ENCODE data around the gene ROR2.
"Not testable (repeated sequence)": the region's sequence is repeated elsewhere in the genome, so short reads cannot be mapped to it uniquely, and the experiment has no call there.

ROR2 gene

DNA sequence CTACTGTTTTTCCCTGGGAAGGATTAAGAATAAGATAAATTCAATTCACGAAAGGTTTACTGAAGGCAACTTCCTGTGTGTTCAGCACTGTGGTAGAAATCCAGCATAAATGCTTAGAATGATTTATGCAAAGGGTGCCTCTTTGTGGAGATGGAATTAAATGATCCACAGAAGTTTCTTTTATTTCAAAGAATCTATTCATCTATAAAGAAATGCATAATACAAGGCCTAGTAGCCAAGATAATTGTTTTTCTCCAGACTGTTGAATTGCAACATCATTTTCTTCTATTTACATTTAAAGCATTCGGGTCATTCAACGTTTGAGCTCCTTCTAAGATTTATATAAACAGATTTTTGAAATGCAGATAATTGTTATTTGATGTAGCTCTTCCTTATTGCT, 387.6 kb downstream of the ROR2 start:
- no peaks in the 10 kb centered on the region for H3K9me3 Mint-ChIP-seq
- peaks cover 23 to 43% of the 10 kb centered on the region in 2 donors for H3K27me3 Mint-ChIP-seq
- no peaks in the 10 kb centered on the region for H3K36me3 Mint-ChIP-seq
- H3K27ac Mint-ChIP-seq: no peak overlapping the region
- ATAC-seq (replicated peaks) (no peak), DNase-seq (no peak)
- H3K4me3 Mint-ChIP-seq: no peak overlapping the region
- no peaks in the 10 kb centered on the region for H3K4me1 Mint-ChIP-seq

- no peaks in the 10 kb centered on the region for H3K36me3 Mint-ChIP-seq
- H3K9me3 Mint-ChIP-seq: no peaks in the 10 kb centered on the region
- peaks cover 23 to 37% of the 10 kb centered on the region in 2 donors for H3K27me3 Mint-ChIP-seq
- ATAC-seq (replicated peaks) (no peak), DNase-seq (no peak)
- no peak overlapping the region for H3K27ac Mint-ChIP-seq
- H3K4me3 Mint-ChIP-seq: no peak overlapping the region
- peaks cover 0 to 3% of the 10 kb centered on the region in 2 donors for H3K4me1 Mint-ChIP-seq
These were observed 389.7 kb downstream of the ROR2 start for GRCh38 chr9:91560301-91560700.

DNA sequence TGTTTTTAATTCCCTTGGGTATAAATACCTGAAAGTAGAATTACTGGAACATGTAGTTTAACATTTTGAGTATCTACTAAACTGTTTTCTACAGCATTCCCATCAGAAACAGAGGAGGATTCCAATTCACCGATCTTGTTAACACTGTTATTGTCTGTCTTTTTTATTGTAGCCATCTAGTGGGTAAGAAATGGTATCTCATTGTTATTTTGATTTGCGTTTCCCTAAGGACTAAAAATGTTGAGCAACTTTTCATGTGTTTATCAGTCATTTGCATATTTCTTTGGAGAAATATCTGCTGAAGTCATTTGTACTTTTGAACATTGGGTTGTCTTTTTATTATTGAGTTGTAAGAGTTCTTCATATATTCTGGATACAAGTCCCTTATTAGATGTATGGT, 391.1 kb downstream of the ROR2 start:
- H3K27ac Mint-ChIP-seq: no peak overlapping the region
- H3K27me3 Mint-ChIP-seq: peaks cover 23 to 28% of the 10 kb centered on the region in 2 donors
- no peaks in the 10 kb centered on the region for H3K9me3 Mint-ChIP-seq
- no peak overlapping the region for H3K4me3 Mint-ChIP-seq
- no peaks in the 10 kb centered on the region for H3K36me3 Mint-ChIP-seq
- DNase-seq (no peak), ATAC-seq (replicated peaks) (no peak)
- H3K4me1 Mint-ChIP-seq: peaks cover 0 to 4% of the 10 kb centered on the region in 2 donors

GRCh38 chr9:91558395-91558794, 391.6 kb downstream of the ROR2 start:
- no peak for ATAC-seq (replicated peaks)
- Mint-ChIP-seq H3K36me3 (no peaks in the 10 kb centered on the region), H3K27ac (no peak overlapping the region), H3K4me3 (no peak overlapping the region), H3K4me1 (peaks cover 0 to 4% of the 10 kb centered on the region in 2 donors), H3K9me3 (no peaks in the 10 kb centered on the region), H3K27me3 (peaks cover 18 to 23% of the 10 kb centered on the region in 2 donors)
- no peak for DNase-seq

GRCh38 chr9:91557327-91557726, 392.7 kb downstream of the ROR2 start:
- peaks cover 0 to 4% of the 10 kb centered on the region in 2 donors for H3K4me1 Mint-ChIP-seq
- no peak for DNase-seq
- H3K27me3 Mint-ChIP-seq: peaks cover 16 to 20% of the 10 kb centered on the region in 2 donors
- ATAC-seq (replicated peaks): no peak
- no peaks in the 10 kb centered on the region for H3K9me3 Mint-ChIP-seq
- H3K36me3 Mint-ChIP-seq: no peaks in the 10 kb centered on the region
- H3K27ac Mint-ChIP-seq: no peak overlapping the region
- H3K4me3 Mint-ChIP-seq: no peak overlapping the region

- Mint-ChIP-seq H3K27ac (no peak overlapping the region), H3K9me3 (no peaks in the 10 kb centered on the region), H3K4me3 (no peak overlapping the region), H3K36me3 (no peaks in the 10 kb centered on the region), H3K27me3 (peaks cover 8 to 14% of the 10 kb centered on the region in 2 donors), H3K4me1 (peaks cover 0 to 4% of the 10 kb centered on the region in 2 donors)
- DNase-seq: no peak
- ATAC-seq (replicated peaks): no peak
These were observed 394.9 kb downstream of the ROR2 start for GRCh38 chr9:91555132-91555531.

DNA sequence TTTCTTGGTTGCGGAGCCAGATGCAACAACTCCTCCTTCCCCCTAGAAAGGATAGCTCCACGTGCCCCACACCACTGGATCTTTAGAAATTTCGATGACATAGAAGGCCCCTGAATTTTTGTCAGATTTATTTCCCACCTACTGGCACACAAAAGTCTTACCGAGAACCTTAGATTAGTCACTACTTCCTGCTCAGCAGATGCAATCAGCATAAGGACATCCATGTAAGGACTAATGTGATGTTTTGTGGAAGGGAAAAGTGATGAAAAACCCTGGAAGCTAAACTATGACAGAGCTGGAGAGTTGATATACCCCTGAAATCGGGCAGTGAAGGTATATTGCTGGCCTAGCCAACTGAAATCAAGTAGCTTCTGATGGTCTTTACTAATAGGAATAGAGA, 400.9 kb downstream of the ROR2 start:
- peaks cover 12 to 18% of the 10 kb centered on the region in 2 donors for H3K27me3 Mint-ChIP-seq
- H3K36me3 Mint-ChIP-seq: no peaks in the 10 kb centered on the region
- ATAC-seq (replicated peaks): no peak
- H3K9me3 Mint-ChIP-seq: no peaks in the 10 kb centered on the region
- no peaks in the 10 kb centered on the region for H3K4me1 Mint-ChIP-seq
- no peak overlapping the region for H3K27ac Mint-ChIP-seq
- no peak for DNase-seq
- H3K4me3 Mint-ChIP-seq: no peak overlapping the region

GRCh38 chr9:91547081-91547480, 402.9 kb downstream of the ROR2 start:
- no peak for DNase-seq
- Mint-ChIP-seq H3K9me3 (peaks cover 0 to 1% of the 10 kb centered on the region in 2 donors), H3K36me3 (no peaks in the 10 kb centered on the region), H3K4me3 (no peak overlapping the region), H3K27ac (no peak overlapping the region), H3K27me3 (peaks cover 11 to 24% of the 10 kb centered on the region in 2 donors), H3K4me1 (no peaks in the 10 kb centered on the region)
- ATAC-seq (replicated peaks): no peak

GRCh38 chr9:91546574-91546973, 403.5 kb downstream of the ROR2 start:
- Mint-ChIP-seq H3K4me3 (no peak overlapping the region), H3K27ac (no peak overlapping the region), H3K36me3 (no peaks in the 10 kb centered on the region), H3K27me3 (peaks cover 8 to 24% of the 10 kb centered on the region in 2 donors), H3K4me1 (no peaks in the 10 kb centered on the region), H3K9me3 (peaks cover 0 to 1% of the 10 kb centered on the region in 2 donors)
- DNase-seq: no peak
- ATAC-seq (replicated peaks): no peak

- Mint-ChIP-seq H3K4me1 (peaks cover 8 to 15% of the 10 kb centered on the region in 2 donors), H3K27me3 (peaks cover 0 to 7% of the 10 kb centered on the region in 2 donors), H3K9me3 (peaks cover 0 to 1% of the 10 kb centered on the region in 2 donors), H3K27ac (no peak overlapping the region), H3K36me3 (no peaks in the 10 kb centered on the region), H3K4me3 (no peak overlapping the region)
- ATAC-seq (replicated peaks) (no peak), DNase-seq (no peak)
These were observed 408.3 kb downstream of the ROR2 start for GRCh38 chr9:91541734-91542133.

- peaks cover 8 to 15% of the 10 kb centered on the region in 2 donors for H3K4me1 Mint-ChIP-seq
- H3K27me3 Mint-ChIP-seq; H3K27ac Mint-ChIP-seq; H3K36me3 Mint-ChIP-seq; H3K9me3 Mint-ChIP-seq; H3K4me3 Mint-ChIP-seq; DNase-seq; ATAC-seq (replicated peaks): not testable (repeated sequence)
These were observed 409.5 kb downstream of the ROR2 start for GRCh38 chr9:91540506-91540905.

GRCh38 chr9:91536211-91536691, 413.8 kb downstream of the ROR2 start:
- Mint-ChIP-seq H3K36me3 (no peaks in the 10 kb centered on the region), H3K27me3 (peaks cover 17 to 21% of the 10 kb centered on the region in 2 donors), H3K27ac (no peak overlapping the region), H3K4me1 (peaks cover 8 to 15% of the 10 kb centered on the region in 2 donors), H3K4me3 (no peak overlapping the region), H3K9me3 (no peaks in the 10 kb centered on the region)
- ATAC-seq (replicated peaks) (no peak), DNase-seq (no peak)

DNA sequence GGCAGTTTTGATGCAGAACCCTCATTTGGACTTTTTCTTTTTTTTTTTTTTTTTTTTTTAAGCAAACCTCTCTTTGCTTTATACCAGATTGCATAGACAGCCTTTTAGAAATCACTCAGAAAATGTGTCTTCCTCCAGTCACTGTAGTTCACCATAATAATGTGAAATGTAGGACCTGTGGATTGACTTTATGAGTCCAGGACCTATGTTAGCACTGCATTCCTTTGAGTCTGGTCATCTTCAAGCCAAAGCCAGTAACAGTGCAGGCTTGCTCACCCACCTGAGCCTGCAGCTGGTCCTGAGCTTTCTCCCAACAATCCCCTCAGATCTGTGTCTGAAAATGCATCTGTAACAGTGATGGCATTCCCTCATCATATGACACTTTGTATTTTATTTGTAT, 415.7 kb downstream of the ROR2 start:
- no peaks in the 10 kb centered on the region for H3K9me3 Mint-ChIP-seq

GRCh38 chr9:91533382-91533781, 416.6 kb downstream of the ROR2 start:
- Mint-ChIP-seq H3K27ac (no peak overlapping the region), H3K36me3 (no peaks in the 10 kb centered on the region), H3K9me3 (no peaks in the 10 kb centered on the region), H3K27me3 (peaks cover 23 to 35% of the 10 kb centered on the region in 2 donors), H3K4me1 (no peaks in the 10 kb centered on the region), H3K4me3 (no peak overlapping the region)
- no peak for DNase-seq
- ATAC-seq (replicated peaks): no peak

More for the DNA sequence above, 415.7 kb downstream of the ROR2 start:
- DNase-seq (no peak), ATAC-seq (replicated peaks) (no peak)
- Mint-ChIP-seq H3K27ac (no peak overlapping the region), H3K4me3 (no peak overlapping the region), H3K27me3 (peaks cover 17 to 28% of the 10 kb centered on the region in 2 donors), H3K36me3 (no peaks in the 10 kb centered on the region), H3K4me1 (no peaks in the 10 kb centered on the region)

GRCh38 chr9:91532325-91532724, 417.7 kb downstream of the ROR2 start:
- no peak for ATAC-seq (replicated peaks)
- no peaks in the 10 kb centered on the region for H3K36me3 Mint-ChIP-seq
- DNase-seq: no peak
- no peak overlapping the region for H3K27ac Mint-ChIP-seq
- H3K4me1 Mint-ChIP-seq: no peaks in the 10 kb centered on the region
- H3K9me3 Mint-ChIP-seq: peaks cover 0 to 2% of the 10 kb centered on the region in 2 donors
- no peak overlapping the region for H3K4me3 Mint-ChIP-seq
- peaks cover 31 to 41% of the 10 kb centered on the region in 2 donors for H3K27me3 Mint-ChIP-seq

DNA sequence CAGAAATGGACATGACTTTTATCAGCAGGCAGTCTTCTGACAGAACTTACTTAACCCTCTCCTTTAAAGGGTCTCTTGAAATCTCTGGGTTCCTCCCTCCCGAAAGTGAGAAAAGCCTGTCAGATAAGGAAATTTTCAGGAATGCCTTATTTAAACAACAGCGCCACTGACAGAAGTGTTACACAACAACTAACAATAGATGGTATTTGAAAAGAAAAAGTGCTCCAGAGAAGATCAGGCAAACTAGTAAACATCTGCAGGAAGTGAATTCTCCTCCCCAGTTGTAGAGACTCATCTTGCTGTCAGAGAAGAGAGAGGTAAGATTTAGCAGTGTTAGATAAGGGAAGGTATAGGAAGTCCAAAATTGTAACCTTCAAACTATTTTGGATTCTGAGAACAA, 419.2 kb downstream of the ROR2 start:
- Mint-ChIP-seq H3K9me3 (peaks cover 0 to 6% of the 10 kb centered on the region in 2 donors), H3K27ac (no peak overlapping the region), H3K4me3 (no peak overlapping the region), H3K27me3 (peaks cover 36 to 42% of the 10 kb centered on the region in 2 donors), H3K4me1 (no peaks in the 10 kb centered on the region), H3K36me3 (no peaks in the 10 kb centered on the region)
- no peak for ATAC-seq (replicated peaks)
- no peak for DNase-seq

Measured in stimulated activated naive B cell treated with anti-CD40 and anti-IgM and Interleukin-4, amounts not matched to agents 10 μg/mL and 1 μg/mL and 100 μg/mL, for 72 hours (primary cell).